Brain microvascular endothelial cell (primary cell): ENCODE results near the gene BTN2A1.

Experiments
- DNase-seq: peaks from one replicate; pipeline ENCODE4 v3.0.0-alpha.2; 2020
- H3K27ac ChIP-seq: fragments of 250-450 bp; sonication (Bioruptor Pico); 2 replicates; pipeline ENCODE4 v1.5.1; 2020; ENCODE audit warnings: mild to moderate bottlenecking, moderate library complexity
- H3K27me3 ChIP-seq: fragments of 250-450 bp; sonication (Bioruptor Pico); replicated peaks from 2 replicates; pipeline ENCODE4 v1.5.1; 2020; ENCODE audit warnings: mild to moderate bottlenecking
- H3K36me3 ChIP-seq: fragments of 250-450 bp; sonication (Bioruptor Pico); replicated peaks from 2 replicates; pipeline ENCODE4 v1.5.1; 2020; ENCODE audit warnings: mild to moderate bottlenecking
- H3K4me3 ChIP-seq: 2 replicates; pipeline ENCODE4 v1.5.1; 2011; ENCODE audit warnings: low read depth, mild to moderate bottlenecking, control low read depth, low read length, moderate library complexity
- in situ Hi-C: cut with HindIII; loops from 2 replicates; pipeline ENCODE4 v1.10.0; 2017; ENCODE audit warnings: low sequenced_read_pairs, low pct_ligation_motif_present
- TF ChIP-seq, protein P1 (sequence below): IDR thresholded peaks from 2 replicates; pipeline ENCODE4 v1.5.1; 2011; ENCODE audit warnings: low read depth, mild to moderate bottlenecking, moderate library complexity, low read length, control low read depth, inconsistent platforms; ENCODE audit errors: missing control alignments

Gene BTN2A1

DNA sequence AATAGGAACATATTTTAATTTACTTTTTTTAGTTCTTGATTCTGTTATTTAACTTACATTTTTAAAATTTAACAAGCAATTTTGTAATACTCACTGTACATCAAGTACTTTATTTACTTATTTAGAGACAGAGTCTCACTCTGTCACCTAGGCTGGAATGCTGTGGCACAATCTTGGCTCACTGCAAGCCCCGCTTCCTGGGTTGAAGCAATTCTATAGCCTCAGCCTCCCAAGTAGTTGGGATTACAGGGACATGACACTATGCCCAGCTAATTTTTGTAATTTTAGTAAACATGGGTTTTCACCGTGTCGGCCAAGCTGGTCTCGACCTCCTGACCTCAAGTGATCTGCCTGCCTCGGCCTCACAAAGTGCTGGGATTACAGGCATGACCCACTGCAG is 10.5 kb upstream of the BTN2A1 start:
- H3K36me3 ChIP-seq, result peaks cover 33% of the 10 kb centered on the region
- TF ChIP-seq, protein P1, sequence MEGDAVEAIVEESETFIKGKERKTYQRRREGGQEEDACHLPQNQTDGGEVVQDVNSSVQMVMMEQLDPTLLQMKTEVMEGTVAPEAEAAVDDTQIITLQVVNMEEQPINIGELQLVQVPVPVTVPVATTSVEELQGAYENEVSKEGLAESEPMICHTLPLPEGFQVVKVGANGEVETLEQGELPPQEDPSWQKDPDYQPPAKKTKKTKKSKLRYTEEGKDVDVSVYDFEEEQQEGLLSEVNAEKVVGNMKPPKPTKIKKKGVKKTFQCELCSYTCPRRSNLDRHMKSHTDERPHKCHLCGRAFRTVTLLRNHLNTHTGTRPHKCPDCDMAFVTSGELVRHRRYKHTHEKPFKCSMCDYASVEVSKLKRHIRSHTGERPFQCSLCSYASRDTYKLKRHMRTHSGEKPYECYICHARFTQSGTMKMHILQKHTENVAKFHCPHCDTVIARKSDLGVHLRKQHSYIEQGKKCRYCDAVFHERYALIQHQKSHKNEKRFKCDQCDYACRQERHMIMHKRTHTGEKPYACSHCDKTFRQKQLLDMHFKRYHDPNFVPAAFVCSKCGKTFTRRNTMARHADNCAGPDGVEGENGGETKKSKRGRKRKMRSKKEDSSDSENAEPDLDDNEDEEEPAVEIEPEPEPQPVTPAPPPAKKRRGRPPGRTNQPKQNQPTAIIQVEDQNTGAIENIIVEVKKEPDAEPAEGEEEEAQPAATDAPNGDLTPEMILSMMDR, result no peak
- in situ Hi-C loops, result no loop called here
- H3K4me3 ChIP-seq, result no peak overlapping the region
- no peaks in the 10 kb centered on the region for H3K27me3 ChIP-seq
- no peak for DNase-seq
- H3K27ac ChIP-seq, result no peak overlapping the region

DNA sequence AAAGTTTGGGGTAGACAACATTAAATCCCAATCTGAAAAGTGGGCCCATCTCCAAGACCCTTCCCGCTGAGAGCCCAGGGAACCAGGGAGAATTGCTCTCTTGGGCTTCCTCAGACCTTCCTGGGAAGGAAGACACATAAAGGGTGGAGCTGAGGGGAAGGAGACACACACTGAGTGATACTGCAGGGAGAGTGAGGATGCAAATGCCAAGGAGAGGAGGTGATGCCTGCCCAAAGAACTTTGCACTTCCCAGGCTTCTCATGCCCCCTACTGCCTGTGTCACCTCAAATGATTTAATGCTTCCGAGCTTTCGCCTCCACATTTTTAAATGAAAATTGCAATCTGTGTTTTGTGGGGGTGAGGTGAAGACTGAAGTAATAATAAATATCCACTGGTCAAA is 7.5 kb upstream of the BTN2A1 start:
- in situ Hi-C loops, result no loop called here
- DNase-seq, result no peak
- H3K4me3 ChIP-seq, result no peak overlapping the region
- TF ChIP-seq, protein P1, result no peak
- peaks cover 24% of the 10 kb centered on the region for H3K36me3 ChIP-seq
- no peaks in the 10 kb centered on the region for H3K27me3 ChIP-seq
- no peak overlapping the region for H3K27ac ChIP-seq

DNA sequence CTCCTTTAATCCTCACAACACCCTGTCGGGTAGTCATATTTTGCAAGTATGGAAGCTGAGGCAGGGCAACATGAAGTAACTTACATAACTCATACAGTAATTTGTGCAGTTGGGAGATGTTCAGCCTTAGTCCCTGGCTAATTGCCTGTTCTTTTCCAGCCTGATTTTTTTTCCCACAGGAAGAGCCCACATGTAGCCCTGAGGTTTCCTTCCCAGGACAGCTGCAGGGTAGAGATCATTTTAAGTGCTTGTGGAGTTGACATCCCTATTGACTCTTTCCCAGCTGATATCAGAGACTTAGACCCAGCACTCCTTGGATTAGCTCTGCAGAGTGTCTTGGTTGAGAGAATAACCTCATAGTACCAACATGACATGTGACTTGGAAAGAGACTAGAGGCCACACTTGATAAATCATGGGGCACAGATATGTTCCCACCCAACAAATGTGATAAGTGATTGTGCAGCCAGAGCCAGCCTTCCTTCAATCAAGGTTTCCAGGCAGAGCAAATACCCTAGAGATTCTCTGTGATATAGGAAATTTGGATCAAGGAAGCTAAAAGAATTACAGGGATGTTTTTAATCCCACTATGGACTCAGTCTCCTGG is 5.0 kb upstream of the BTN2A1 start:
- no peak for DNase-seq
- Histone ChIP-seq H3K36me3 (peaks cover 19% of the 10 kb centered on the region), H3K27me3 (no peaks in the 10 kb centered on the region), H3K4me3 (no peak overlapping the region), H3K27ac (no peak overlapping the region)
- TF ChIP-seq, protein P1, result no peak
- in situ Hi-C loops, result no loop called here

DNA sequence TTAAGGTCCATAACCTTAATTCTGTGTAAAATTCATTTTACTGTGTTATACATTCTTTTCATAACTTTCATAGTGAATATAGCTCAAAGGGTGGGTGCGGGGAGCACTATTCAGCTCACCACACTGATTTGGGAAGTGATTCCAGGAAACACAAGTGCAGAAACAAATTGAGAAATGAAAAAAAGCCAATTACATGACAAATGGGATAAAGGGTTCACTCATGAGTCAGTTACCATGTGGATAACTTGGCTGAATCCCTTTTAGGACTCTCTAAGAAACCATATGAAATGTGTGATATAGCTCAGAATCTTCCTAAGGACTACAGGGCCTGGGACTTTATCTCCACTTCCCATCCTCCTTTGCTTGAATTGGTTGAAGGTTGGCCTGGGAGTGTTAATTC is 3.1 kb upstream of the BTN2A1 start:
- TF ChIP-seq, protein P1, result no peak
- in situ Hi-C loops, result no loop called here
- no peak for DNase-seq

DNA sequence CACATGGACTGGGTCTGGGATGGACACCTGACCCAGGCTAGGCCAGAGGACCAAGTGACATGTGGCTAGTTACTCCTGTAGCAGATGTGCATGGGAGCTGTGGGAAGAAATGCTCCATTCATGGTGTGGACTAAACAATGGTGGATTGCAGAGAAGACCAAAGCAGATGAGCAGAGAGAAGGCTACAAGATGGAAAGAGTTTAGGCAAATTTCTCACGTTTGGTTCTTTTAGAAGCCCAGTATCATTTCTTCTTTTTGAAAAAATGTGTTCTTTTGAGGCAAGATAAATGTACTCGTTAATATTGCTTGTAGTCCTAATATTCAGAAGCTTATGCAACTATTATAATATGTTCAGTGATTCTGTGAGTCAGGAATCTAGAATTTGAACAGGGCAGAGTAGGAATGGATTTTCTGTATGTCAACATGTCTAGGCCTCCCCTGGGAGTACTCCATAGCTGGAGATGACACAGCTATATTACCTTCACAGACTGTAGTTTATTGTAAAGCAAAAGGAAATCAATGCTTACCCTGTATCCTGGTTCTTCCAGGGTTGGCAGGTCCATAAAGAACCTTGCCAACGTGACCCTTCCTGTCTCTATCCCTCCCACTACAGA is 2.3 kb upstream of the BTN2A1 start:
- H3K27me3 ChIP-seq, result no peaks in the 10 kb centered on the region
- TF ChIP-seq, protein P1, result no peak
- H3K27ac ChIP-seq, result no peak overlapping the region
- peaks cover 5% of the 10 kb centered on the region for H3K36me3 ChIP-seq
- no peak for DNase-seq
- in situ Hi-C loops, result no loop called here
- no peak overlapping the region for H3K4me3 ChIP-seq

More for the DNA sequence above, 3.1 kb upstream of the BTN2A1 start:
- Histone ChIP-seq H3K36me3 (peaks cover 10% of the 10 kb centered on the region), H3K27ac (no peak overlapping the region), H3K4me3 (no peak overlapping the region), H3K27me3 (no peaks in the 10 kb centered on the region)
